CD4-positive, alpha-beta T cell (primary cell): ENCODE data around the gene CISTR. TPM values are rescaled to one million over a fixed set of nuclear protein-coding genes. Genes with fewer than 3 reads are reported as not detected.
A peak's percentile ranks its signal among the peaks of the same experiment; 100 is the strongest.

ENCODE experiments used
- ATAC-seq: fragments of 200-7000 bp; cut with Tn5 transposase; one replicate; pipeline ENCODE4 v1.10.0; 2022; ENCODE audit warnings: mild to moderate bottlenecking; ENCODE audit not compliant: poor library complexity
- CTCF ChIA-PET: fragments of 350-600 bp; sonication (Branson Sonifier 250); formaldehyde crosslinking; loops from one replicate; lab custom pipeline; 2021; ENCODE audit warnings: antibody characterized with exemption, inconsistent platforms; lab: Charles Lee
- POLR2A ChIA-PET: fragments of 350-600 bp; sonication (Branson Sonifier 250); formaldehyde crosslinking; loops from one replicate; lab custom pipeline; 2021; ENCODE audit warnings: antibody characterized with exemption, inconsistent platforms; lab: Charles Lee
- DNase-seq, 14 experiments: peaks; one replicate each; pipeline ENCODE4 v3.0.0-alpha.2; 2013 to 2020; ENCODE audit warnings: mixed read lengths in 2 of 14
- H3K27ac ChIP-seq, 2 donors: one replicate each; pipeline versions ENCODE4 v1.5.1 to v1.7.0; 2013; ENCODE audit warnings: low read length in 2 of 2, low read depth in 1 of 2, mild to moderate bottlenecking in 1 of 2
- H3K27me3 ChIP-seq, 2 experiments: 1 replicate in 1 of 2; 2 replicates in 1 of 2; pipeline versions ENCODE4 v1.6.1 to v1.7.0; 2013; ENCODE audit warnings: low read length in 2 of 2, control low read depth in 1 of 2, mild to moderate bottlenecking in 1 of 2, moderate library complexity in 1 of 2; ENCODE audit not compliant: insufficient read depth in 2 of 2, control insufficient read depth in 1 of 2
- H3K36me3 ChIP-seq: one replicate; pipeline ENCODE4 v1.6.1; 2013; ENCODE audit warnings: low read length, control low read depth; ENCODE audit not compliant: insufficient read depth
- H3K4me1 ChIP-seq: one replicate; pipeline ENCODE4 v1.6.1; 2013; ENCODE audit warnings: low read length, control low read depth; ENCODE audit not compliant: insufficient read depth
- H3K4me3 ChIP-seq: one replicate; pipeline ENCODE4 v1.5.1; 2013; ENCODE audit warnings: mild to moderate bottlenecking, low read length, moderate library complexity
- H3K9me3 ChIP-seq, 2 experiments: 1 replicate in 1 of 2; 2 replicates in 1 of 2; pipeline versions ENCODE4 v1.6.1 to v1.7.0; 2013; ENCODE audit warnings: low read length in 2 of 2, mild to moderate bottlenecking in 2 of 2, control low read depth in 1 of 2, moderate library complexity in 1 of 2; ENCODE audit not compliant: control insufficient read depth in 1 of 2, insufficient read depth in 1 of 2
- H3K27ac Mint-ChIP-seq: one replicate; pipeline ENCODE4 v1.8.0; 2020; ENCODE audit warnings: mixed read lengths
- H3K27me3 Mint-ChIP-seq: one replicate; pipeline ENCODE4 v1.8.0; 2021; ENCODE audit warnings: mixed read lengths
- H3K36me3 Mint-ChIP-seq: one replicate; pipeline ENCODE4 v1.8.0; 2021; ENCODE audit warnings: low read depth, mixed read lengths
- H3K4me1 Mint-ChIP-seq: one replicate; pipeline ENCODE4 v1.8.0; 2021; ENCODE audit warnings: low read depth, mixed read lengths
- H3K4me3 Mint-ChIP-seq: one replicate; pipeline ENCODE4 v1.8.0; 2020; ENCODE audit warnings: mild to moderate bottlenecking, mixed read lengths
- H3K9me3 Mint-ChIP-seq: one replicate; pipeline ENCODE4 v1.8.0; 2020; ENCODE audit warnings: mixed read lengths
- CTCF ChIP-seq: fragments of 200-600 bp; IDR thresholded peaks from one replicate; pipeline ENCODE4 v1.8.0; 2022; ENCODE audit warnings: antibody characterized with exemption, mild to moderate bottlenecking
- intact Hi-C, 2 experiments: fragments of 100-400 bp; cut with DNase I in 1 of 2; cut with micrococcal nuclease in 1 of 2; formaldehyde crosslinking; loops; one replicate each; pipeline versions ENCODE4 v1.15.1 to v1.9.0; 2023 to 2025; cut with DNase I, micrococcal nuclease
- total RNA-seq, 174 experiments: library from RNA in 2 of 174; stranded (reverse) in 2 of 174; gene quantifications; one replicate each; pipeline ENCODE4 v1.2.3 and lab custom pipeline; 2021 to 2026

Gene CISTR
- total RNA-seq, 2 experiments from 2014 or later, result not detected

- H3K36me3 Mint-ChIP-seq, result no peaks in the 10 kb centered on the region
- H3K27ac Mint-ChIP-seq, result no peak overlapping the region
- Histone ChIP-seq H3K4me3 (no peak overlapping the region), H3K9me3 (no peaks in the 10 kb centered on the region), H3K27ac (no peak overlapping the region), H3K4me1 (peaks cover 3% of the 10 kb centered on the region), H3K27me3 (peaks cover 23 to 27% of the 10 kb centered on the region in 2 experiments), H3K36me3 (no peaks in the 10 kb centered on the region)
- DNase-seq (no peak), ATAC-seq (no peak)
- CTCF ChIA-PET, result no interaction called here
- no peaks in the 10 kb centered on the region for H3K4me1 Mint-ChIP-seq
- H3K9me3 Mint-ChIP-seq, result no peaks in the 10 kb centered on the region
- H3K4me3 Mint-ChIP-seq, result no peak overlapping the region
- peaks cover 40% of the 10 kb centered on the region for H3K27me3 Mint-ChIP-seq
- intact Hi-C loops, result loop anchor here in 1 of 2 experiments (5.0 kb wide), 3 partner anchors 194 to 424 kb away; partner anchors contain the start of gene HOXC10
- no peak for TF ChIP-seq CTCF
- POLR2A ChIA-PET, result no interaction called here
Measured at GRCh38 chr12:53793221-53793620, 41.4 kb upstream of the CISTR start.

- no peaks in the 10 kb centered on the region for H3K4me1 Mint-ChIP-seq
- Histone ChIP-seq H3K36me3 (no peaks in the 10 kb centered on the region), H3K27me3 (peaks cover 20 to 32% of the 10 kb centered on the region in 2 experiments), H3K4me1 (peaks cover 3% of the 10 kb centered on the region), H3K27ac (no peak overlapping the region), H3K4me3 (no peak overlapping the region), H3K9me3 (no peaks in the 10 kb centered on the region)
- ATAC-seq (no peak), DNase-seq (peak in 13 of 14 experiments; percentile 3 to 62 (median 20))
- no peak overlapping the region for H3K4me3 Mint-ChIP-seq
- TF ChIP-seq CTCF, result peak; percentile 69
- intact Hi-C loops, result loop anchor here (1.0 to 5.0 kb wide), 5 partner anchors 195 to 425 kb away; partner anchors contain the start of gene HOXC10 (in 1 of the 2)
- no peaks in the 10 kb centered on the region for H3K9me3 Mint-ChIP-seq
- no peak overlapping the region for H3K27ac Mint-ChIP-seq
- no peaks in the 10 kb centered on the region for H3K36me3 Mint-ChIP-seq
- CTCF ChIA-PET, result interaction anchor here (0.6 kb wide), 1 partner anchor 34 kb away, joined by 3 read pairs; no protein-coding TSS in a partner anchor
- POLR2A ChIA-PET, result no interaction called here
- peaks cover 38% of the 10 kb centered on the region for H3K27me3 Mint-ChIP-seq
Measured at GRCh38 chr12:53791735-53792326, 40.1 kb upstream of the CISTR start.

GRCh38 chr12:53789570-53789969 is 37.8 kb upstream of the CISTR start:
- H3K27ac ChIP-seq, result no peak overlapping the region
- H3K36me3 Mint-ChIP-seq, result no peaks in the 10 kb centered on the region
- DNase-seq, result no peak
- no peak overlapping the region for H3K4me3 ChIP-seq
- no peak for ATAC-seq
- H3K9me3 ChIP-seq, result no peaks in the 10 kb centered on the region
- ChIA-PET POLR2A (no interaction called here), CTCF (no interaction called here)
- TF ChIP-seq CTCF, result no peak
- H3K27me3 Mint-ChIP-seq, result peaks cover 50% of the 10 kb centered on the region
- no peaks in the 10 kb centered on the region for H3K4me1 Mint-ChIP-seq
- no peak overlapping the region for H3K4me3 Mint-ChIP-seq
- H3K4me1 ChIP-seq, result peaks cover 3% of the 10 kb centered on the region
- H3K36me3 ChIP-seq, result no peaks in the 10 kb centered on the region
- no peaks in the 10 kb centered on the region for H3K9me3 Mint-ChIP-seq
- intact Hi-C loops, result no loop called here
- H3K27me3 ChIP-seq, result peaks cover 19 to 37% of the 10 kb centered on the region in 2 experiments
- no peak overlapping the region for H3K27ac Mint-ChIP-seq
